Epidermal melanocyte (primary cell): ENCODE results near the gene VANGL1.

Experiments
- DNase-seq: peaks from one replicate; pipeline ENCODE4 v3.0.0; 2011; ENCODE audit warnings: low spot score; ENCODE audit not compliant: insufficient read length

VANGL1 gene

DNA sequence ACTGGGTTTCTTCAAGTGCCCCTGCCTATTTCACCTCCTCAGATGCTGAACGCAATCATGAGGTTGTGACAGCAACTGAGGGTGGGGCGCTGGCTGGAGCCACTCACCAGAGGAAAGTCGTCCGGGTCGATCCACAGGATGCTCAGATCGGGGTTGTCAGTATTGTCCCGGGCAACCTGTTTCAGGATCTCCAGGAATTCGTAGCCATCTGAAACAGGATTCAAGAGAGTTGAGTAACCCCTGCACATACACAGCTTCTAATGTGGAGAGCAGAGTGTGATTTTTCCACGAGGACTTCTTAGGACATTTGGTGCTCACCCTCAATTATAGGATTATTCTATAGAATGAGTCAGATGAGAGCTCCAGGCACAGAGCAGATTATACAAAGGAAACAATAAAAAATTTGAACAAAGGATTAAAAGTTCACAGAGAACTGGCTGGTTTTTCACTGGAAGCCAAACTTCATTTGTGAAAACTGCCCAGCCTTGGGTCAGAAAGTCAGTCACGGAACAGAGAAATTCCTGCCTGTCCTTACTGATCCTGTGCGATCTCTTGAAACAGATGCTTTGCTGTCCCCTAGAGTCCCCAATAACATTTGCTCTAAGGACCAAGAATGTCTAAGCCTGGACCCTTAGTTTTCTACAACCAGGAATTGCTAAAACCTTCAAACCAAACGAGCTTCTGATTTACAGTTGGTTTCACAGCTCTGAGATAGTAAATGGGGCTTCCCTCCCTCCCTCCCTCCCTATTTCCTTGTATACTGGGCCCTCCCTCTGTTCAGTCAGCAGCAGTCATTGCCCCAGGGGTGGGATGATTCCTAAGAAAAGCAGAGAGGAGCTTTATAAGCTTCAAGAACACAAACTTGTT lies 63.5 kb downstream of the VANGL1 start:
- DNase-seq: peak; percentile 33

- DNase-seq: no peak
Observed at GRCh38 chr1:115705963-115706362, 64.2 kb downstream of the VANGL1 start.

DNA sequence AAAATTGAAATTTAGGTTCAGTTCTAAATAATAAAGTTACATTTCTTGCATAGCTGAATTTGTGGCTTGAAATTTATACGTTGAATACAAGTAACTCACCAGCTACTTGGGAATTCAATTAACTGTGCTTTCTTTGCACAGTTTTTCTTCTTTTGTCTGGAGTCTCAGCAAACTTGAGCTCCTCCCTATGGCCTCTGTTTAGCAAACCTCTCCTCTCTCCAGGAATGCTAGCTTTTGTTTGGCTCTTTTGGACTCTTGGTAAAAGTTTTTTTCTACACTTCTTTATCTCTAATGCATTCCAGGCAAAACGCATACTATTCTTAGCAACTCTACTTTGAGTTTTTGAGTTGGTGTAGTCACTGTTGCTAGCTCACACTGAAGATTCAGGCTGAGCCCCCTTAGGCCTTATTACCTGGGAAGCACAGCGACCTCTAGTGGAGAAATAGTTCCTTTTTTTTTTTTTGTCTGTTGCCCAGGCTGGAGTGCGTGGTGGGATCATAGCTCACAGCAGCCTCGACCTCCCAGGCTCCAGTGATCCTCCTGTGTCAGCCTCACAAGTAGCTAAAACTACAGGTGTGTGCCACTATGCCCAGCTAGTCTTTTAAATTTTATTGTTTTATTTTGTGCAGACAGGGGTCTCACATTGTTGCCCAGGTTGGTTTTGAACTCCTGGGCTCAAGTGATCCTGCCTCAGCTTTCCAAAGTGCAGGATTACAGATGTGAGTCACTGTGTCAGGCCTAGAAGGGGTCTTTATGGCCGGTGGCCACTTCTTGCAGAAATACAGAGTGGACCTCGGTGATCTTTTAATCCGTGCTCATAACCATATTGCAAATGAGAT lies 65.0 kb downstream of the VANGL1 start:
- no peak for DNase-seq

GRCh38 chr1:115710859-115711624 lies 69.3 kb downstream of the VANGL1 start:
- no peak for DNase-seq

- no peak for DNase-seq
Observed at GRCh38 chr1:115712911-115713609, 71.3 kb downstream of the VANGL1 start.

DNA sequence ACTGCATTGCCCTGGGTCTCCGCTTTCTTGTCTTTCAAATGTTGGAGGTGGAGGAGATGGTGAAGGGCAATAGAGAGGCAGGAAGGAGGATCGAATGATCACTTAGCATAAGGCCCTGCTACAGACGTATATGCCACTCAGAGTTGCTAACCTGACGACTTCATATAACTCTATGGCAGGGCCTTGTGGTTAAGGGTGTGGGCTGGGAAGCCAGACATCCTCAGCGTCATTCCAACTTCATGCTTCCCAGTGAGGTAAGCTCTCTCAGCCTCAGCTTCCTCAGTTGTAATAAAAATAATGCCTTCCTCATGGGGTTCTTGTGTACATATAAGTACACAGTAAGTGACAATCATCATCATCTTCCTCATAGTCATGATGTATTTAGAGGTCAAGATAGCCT lies 72.1 kb downstream of the VANGL1 start:
- DNase-seq: no peak

GRCh38 chr1:115714572-115715141 lies 72.9 kb downstream of the VANGL1 start:
- DNase-seq: no peak

GRCh38 chr1:115717541-115717940 lies 75.8 kb downstream of the VANGL1 start:
- DNase-seq: no peak

GRCh38 chr1:115718011-115718754 lies 76.4 kb downstream of the VANGL1 start:
- DNase-seq: no peak

GRCh38 chr1:115719285-115719684 lies 77.5 kb downstream of the VANGL1 start:
- no peak for DNase-seq

DNA sequence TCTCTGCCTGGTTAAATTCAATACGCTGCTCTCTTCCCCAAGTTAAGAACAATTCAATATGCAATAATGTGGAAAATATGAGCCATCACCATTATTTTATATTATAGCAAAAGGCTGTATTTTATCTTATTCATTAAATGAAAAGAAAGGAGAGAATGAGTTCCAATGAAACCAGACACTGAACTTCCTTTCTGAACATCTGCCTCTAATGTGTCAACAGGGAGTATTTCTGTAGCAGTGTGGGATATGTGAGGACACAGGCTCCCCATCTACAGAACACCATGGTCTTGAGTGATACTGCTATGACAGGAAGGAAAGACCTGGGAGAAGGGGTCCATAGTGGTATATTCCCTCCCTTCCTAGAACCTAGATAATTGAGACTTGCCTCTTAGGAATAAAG lies 80.5 kb downstream of the VANGL1 start:
- DNase-seq: no peak

DNA sequence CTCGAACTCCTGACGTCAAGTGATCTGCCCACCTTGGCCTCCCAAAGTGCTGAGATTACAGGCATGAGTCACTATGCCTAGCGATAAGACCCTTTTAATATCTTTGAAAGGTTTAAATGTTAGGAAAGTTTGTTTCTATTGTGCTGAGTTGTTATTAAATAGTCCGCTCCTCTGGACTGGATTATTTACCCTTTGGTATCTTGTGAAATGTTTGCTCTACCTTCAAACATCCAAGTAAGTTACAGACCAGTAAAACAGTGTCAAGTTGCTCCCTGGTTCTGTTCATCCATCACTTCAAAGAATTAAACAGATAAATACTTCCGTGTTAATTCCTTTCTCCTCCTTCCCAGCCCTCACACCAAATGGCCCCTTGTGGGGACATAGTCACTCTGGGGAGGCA lies 82.0 kb downstream of the VANGL1 start:
- DNase-seq: no peak

DNA sequence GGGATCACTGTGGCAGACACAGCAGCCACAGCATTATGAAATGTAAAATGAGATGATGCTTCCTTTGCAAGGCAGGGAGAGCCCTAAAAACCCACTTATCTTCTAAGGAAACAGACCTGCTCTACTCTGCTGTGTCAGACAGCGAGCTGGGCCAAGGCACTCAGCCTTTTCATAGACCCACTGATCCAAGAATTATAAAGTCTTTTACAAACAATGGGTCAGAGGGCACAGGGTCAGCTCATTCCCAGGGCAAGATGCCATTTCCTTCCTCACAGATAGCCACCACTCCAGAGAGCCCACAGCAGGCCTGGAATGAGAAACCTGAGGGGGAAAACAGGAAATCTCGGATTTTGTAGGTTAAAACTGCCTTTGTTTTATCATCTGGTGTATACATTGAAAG lies 83.8 kb downstream of the VANGL1 start:
- no peak for DNase-seq

DNA sequence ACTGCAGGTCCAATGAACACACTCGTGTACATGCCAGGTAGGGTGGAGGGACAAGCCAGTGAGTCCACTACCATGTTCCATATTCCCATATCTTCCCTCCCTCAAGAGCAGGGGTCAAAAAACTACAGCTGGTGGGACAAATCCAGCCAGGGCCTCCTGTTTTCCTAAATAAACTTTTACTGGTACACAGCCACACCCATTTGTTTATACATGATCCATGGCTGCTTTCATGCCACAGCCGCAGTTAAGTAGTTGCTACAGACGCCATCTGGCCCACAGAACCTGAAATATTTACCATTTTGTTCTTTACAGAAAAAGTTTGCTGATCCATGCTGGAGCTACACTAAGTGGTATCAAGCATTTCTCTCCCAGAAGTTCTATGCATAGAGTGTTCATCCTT lies 84.4 kb downstream of the VANGL1 start:
- DNase-seq: no peak

- DNase-seq: no peak
Observed at GRCh38 chr1:115726570-115726969, 84.8 kb downstream of the VANGL1 start.

DNA sequence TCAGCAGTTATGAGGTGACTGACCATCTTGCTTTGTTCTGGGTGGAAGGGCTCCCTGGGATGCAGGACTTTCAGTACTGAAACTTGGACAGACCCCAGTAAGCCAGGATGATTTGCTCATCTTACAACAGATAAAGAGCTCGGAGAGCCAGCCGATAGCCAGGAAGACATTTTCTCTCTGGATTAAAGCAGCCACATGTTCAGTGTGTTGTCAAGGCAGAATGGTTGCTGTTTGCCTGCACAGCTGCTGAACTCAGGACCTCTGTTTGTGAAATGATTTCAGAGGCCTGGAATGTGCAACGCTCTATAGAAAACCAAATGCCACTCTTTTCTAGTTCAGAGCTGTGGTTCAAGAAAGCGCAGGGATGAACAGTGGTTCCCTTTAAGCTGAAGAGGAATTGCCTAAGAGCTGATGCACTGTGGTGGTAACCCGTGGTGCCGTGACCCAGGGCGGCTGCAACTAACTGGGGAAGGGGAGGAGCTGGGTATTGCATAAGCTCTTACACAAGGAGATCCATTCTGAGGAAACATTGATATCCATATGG lies 86.0 kb downstream of the VANGL1 start:
- DNase-seq: peak; percentile 66

GRCh38 chr1:115728341-115728740 lies 86.6 kb downstream of the VANGL1 start:
- no peak for DNase-seq

DNA sequence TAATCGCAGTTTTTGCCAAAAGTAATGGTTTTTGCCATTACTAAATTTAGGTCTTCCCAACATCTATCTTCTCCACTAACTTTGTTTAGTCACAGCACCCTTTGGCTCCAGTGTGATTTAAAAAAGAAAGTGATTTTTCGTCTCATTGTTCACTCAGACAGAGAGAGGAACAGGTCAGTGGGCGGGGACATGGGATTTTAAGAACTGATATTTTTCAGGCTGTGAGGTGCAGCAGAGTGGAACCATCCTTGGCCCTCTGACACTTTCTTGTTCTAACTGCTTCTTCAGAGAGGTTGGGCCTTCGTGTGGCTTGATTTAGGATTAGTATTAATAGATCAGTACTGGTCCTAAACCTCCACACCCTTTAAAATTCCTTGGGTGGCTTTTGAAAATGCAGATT lies 88.0 kb downstream of the VANGL1 start:
- DNase-seq: no peak

GRCh38 chr1:115732316-115732715 lies 90.5 kb downstream of the VANGL1 start:
- no peak for DNase-seq

DNA sequence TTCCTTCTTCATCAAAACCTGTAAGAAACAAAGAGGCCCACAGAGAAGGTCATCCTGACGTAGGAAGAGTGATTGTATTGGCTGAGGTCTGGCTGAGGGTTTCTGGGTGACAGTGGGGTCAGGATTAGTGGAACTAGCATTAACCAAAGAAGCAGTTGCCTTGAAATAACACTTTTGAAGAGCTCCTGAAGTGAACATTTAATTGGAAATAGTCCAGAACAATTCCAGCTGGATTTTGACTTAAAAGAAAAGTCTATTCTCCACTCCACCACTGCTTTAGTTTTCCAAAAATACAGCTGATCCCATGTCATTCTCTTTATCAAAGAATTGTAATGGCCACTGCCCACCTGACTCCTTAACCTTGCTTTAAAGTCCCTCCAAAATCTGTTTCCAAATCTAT lies 99.0 kb downstream of the VANGL1 start:
- DNase-seq: no peak
